ENCODE data around the gene CDH26.

The CDH26 gene

DNA sequence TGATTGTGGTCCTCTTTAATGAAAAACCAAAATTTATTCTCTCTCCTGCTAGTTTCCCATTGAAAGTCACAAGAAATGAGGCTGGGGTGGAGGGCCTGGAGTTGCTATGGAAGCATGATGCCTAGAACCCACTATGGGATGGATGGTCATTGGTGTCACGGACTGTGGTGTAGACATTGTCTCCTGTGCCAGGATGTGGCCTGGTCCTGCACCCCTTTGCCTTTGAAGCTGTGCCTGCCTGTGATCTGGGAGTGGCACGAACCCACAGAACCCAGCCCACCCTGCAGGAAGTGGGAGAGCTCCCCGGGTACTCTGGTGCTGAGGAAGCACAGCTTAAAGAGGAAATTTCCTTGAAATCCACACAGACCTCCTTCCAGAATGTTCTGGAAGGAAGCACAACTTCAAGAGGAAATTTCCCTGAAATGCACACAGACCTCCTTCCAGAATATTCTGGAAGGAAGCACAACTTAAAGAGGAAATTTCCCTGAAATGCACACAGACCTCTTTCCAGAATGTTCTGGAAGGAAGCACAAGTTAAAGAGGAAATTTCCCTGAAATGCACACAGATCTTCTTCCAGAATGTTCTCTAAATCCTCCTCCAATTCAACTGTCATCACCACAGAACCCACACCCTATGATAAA is 105.6 kb downstream of the CDH26 start:
- DNase-seq (ENCODE audit: low read depth), result no peak

Data from stromal cell of bone marrow (primary cell).